Thyroid gland (tissue), 4 donors: ENCODE measurements around the gene ACAP1. TPM values are rescaled to one million over a fixed set of nuclear protein-coding genes. Genes with fewer than 3 reads are reported as not detected.

Experiments used
- DNase-seq, 2 donors: peaks; one replicate each; pipeline ENCODE4 v3.0.0-alpha.2; 2019
- H3K27ac ChIP-seq, 3 donors: fragments of 200-600 bp; sonication (generic); 1 replicate in 2 of 3; 2 replicates in 1 of 3; pipeline ENCODE4 v1.5.1; 2016 to 2019; ENCODE audit warnings: mild to moderate bottlenecking in 1 of 3, moderate library complexity in 1 of 3
- H3K27me3 ChIP-seq: fragments of 200-600 bp; sonication (generic); one replicate; pipeline ENCODE4 v1.5.1; 2019
- H3K36me3 ChIP-seq, 2 donors: fragments of 200-600 bp; sonication (generic); one replicate each; pipeline ENCODE4 v1.5.1; 2016 to 2019
- H3K4me1 ChIP-seq, 2 donors: fragments of 200-600 bp; sonication (generic); one replicate each; pipeline ENCODE4 v1.5.1; 2017 to 2019
- H3K4me3 ChIP-seq, 3 donors: fragments of 200-600 bp; sonication (generic); replicated peaks in 1 of 3; 1 replicate in 2 of 3; 2 replicates in 1 of 3; pipeline ENCODE4 v1.5.1; 2016; ENCODE audit warnings: mild to moderate bottlenecking in 1 of 3
- H3K9me3 ChIP-seq: fragments of 200-600 bp; sonication (generic); one replicate; pipeline ENCODE4 v1.5.1; 2017
- POLR2A ChIP-seq, 2 donors: fragments of 450-650 bp; IDR thresholded peaks; one replicate each; pipeline ENCODE4 v1.6.1; 2017; ENCODE audit warnings: antibody characterized with exemption in 2 of 2, mild to moderate bottlenecking in 2 of 2, moderate library complexity in 1 of 2
- WGBS, 2 donors: methylation state at CpG; one replicate each; pipeline ENCODE4 v1.1.5; 2017; 5-methylcytosine and 5-hydroxymethylcytosine counted together
- intact Hi-C: fragments of 100-400 bp; cut with DNase I; formaldehyde crosslinking; loops from one replicate; pipeline ENCODE4 v1.15.1; 2023
- total RNA-seq, 4 donors: library from RNA; depleted of rRNA; stranded (reverse); fragments of >200 nt; gene quantifications; one replicate each; pipeline ENCODE4 v1.2.3, GENCODE V29; 2016
- TF ChIP-seq, protein P1 (sequence below), 6 experiments: fragments of 200-600 bp in 3 of 6; fragments of 450-650 bp in 3 of 6; sonication (generic) in 3 of 6; IDR thresholded peaks; one replicate each; pipeline ENCODE4 v1.5.1; 2016 to 2019; ENCODE audit warnings: antibody characterized with exemption in 6 of 6, mild to moderate bottlenecking in 2 of 6, inconsistent platforms in 1 of 6, moderate library complexity in 1 of 6

The ACAP1 gene
- total RNA-seq, 4 donors from 2014 or later: 0.89 to 7.1 (median 3.8) TPM

DNA sequence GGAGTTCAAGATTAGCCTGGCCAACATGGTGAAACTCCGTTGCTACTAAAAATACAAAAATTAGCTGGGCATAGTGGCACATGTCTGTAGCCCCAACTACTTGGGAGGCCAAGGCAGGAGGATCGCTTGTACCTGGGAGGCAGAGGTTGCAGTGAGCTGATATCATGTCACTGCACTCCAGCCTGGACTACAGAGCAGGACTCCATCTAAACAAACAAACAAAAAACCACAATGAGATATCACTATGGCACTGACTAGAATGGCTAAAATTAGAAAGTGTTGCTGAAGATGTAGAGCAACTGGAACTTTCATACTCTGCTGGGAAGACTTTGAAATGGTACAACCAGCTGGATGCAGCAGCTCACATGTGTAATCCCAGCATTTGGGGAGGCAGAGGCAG lies 38.0 kb downstream of the ACAP1 start:
- no peak overlapping the region for H3K4me3 ChIP-seq
- H3K9me3 ChIP-seq: no peaks in the 10 kb centered on the region
- no peak for TF ChIP-seq POLR2A (IDR thresholded peaks at IDR 0.05)
- TF ChIP-seq, protein P1, sequence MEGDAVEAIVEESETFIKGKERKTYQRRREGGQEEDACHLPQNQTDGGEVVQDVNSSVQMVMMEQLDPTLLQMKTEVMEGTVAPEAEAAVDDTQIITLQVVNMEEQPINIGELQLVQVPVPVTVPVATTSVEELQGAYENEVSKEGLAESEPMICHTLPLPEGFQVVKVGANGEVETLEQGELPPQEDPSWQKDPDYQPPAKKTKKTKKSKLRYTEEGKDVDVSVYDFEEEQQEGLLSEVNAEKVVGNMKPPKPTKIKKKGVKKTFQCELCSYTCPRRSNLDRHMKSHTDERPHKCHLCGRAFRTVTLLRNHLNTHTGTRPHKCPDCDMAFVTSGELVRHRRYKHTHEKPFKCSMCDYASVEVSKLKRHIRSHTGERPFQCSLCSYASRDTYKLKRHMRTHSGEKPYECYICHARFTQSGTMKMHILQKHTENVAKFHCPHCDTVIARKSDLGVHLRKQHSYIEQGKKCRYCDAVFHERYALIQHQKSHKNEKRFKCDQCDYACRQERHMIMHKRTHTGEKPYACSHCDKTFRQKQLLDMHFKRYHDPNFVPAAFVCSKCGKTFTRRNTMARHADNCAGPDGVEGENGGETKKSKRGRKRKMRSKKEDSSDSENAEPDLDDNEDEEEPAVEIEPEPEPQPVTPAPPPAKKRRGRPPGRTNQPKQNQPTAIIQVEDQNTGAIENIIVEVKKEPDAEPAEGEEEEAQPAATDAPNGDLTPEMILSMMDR (IDR thresholded peaks at IDR 0.05): no peak
- no peaks in the 10 kb centered on the region for H3K4me1 ChIP-seq
- no peak for DNase-seq
- no peak overlapping the region for H3K27ac ChIP-seq
- H3K36me3 ChIP-seq: no peaks in the 10 kb centered on the region
- 89 to 92% methylated on average over 2 of the region's 2 CpGs for WGBS, 2 donors
- no peaks in the 10 kb centered on the region for H3K27me3 ChIP-seq
- intact Hi-C loops: no loop called here

DNA sequence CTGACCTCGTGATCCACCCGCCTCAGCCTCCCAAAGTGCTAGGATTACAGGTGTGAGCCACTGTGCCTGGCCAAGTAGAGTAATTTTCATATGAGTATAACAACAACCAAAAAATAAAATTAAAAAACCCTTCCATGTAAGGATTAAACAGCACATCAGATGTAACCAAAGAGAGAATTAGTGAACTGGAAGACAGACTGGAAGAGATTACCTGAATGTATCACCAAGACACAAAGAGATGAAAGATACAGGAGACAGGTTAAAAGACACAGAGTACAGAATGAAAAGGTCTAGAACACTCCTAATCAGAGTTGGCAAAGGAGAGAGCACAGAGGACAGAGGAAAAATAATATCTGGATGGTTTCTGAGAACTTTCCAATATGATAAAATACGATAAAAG lies 42.8 kb downstream of the ACAP1 start:
- no peaks in the 10 kb centered on the region for H3K9me3 ChIP-seq
- H3K4me3 ChIP-seq: no peak overlapping the region
- H3K27ac ChIP-seq: no peak overlapping the region
- peaks cover 15 to 23% of the 10 kb centered on the region in 2 donors for H3K4me1 ChIP-seq
- H3K36me3 ChIP-seq: no peaks in the 10 kb centered on the region
- 95 to 96% methylated on average over 3 of the region's 3 CpGs for WGBS, 2 donors
- intact Hi-C loops: no loop called here
- TF ChIP-seq POLR2A (IDR thresholded peaks at IDR 0.05): no peak
- TF ChIP-seq, protein P1 (IDR thresholded peaks at IDR 0.05): no peak
- no peaks in the 10 kb centered on the region for H3K27me3 ChIP-seq
- no peak for DNase-seq

GRCh38 chr17:7380321-7380720 lies 44.0 kb downstream of the ACAP1 start:
- no peaks in the 10 kb centered on the region for H3K36me3 ChIP-seq
- intact Hi-C loops: no loop called here
- H3K27ac ChIP-seq: peak overlapping the region in 1 of 3 donors; percentile 74
- H3K27me3 ChIP-seq: no peaks in the 10 kb centered on the region
- peaks cover 15 to 23% of the 10 kb centered on the region in 2 donors for H3K4me1 ChIP-seq
- 2 to 25% methylated on average over 3 to 7 of the region's 7 CpGs for WGBS, 2 donors
- DNase-seq: peak; percentile 81 to 85
- no peaks in the 10 kb centered on the region for H3K9me3 ChIP-seq
- no peak for TF ChIP-seq POLR2A (IDR thresholded peaks at IDR 0.05)
- H3K4me3 ChIP-seq: peak overlapping the region in 1 of 3 donors; percentile 72

- peak in 1 of 2 donors; percentile 79 for TF ChIP-seq POLR2A (IDR thresholded peaks at IDR 0.05)
- TF ChIP-seq, protein P1 (IDR thresholded peaks at IDR 0.05): no peak
- Histone ChIP-seq H3K4me1 (peaks cover 15 to 23% of the 10 kb centered on the region in 2 donors), H3K27ac (peak within 1 kb of the TSS in 2 of 3 donors; percentile 49 to 74), H3K4me3 (peak within 1 kb of the TSS; percentile 3 to 72 (median 6)), H3K36me3 (no peaks in the 10 kb centered on the region), H3K9me3 (no peaks in the 10 kb centered on the region), H3K27me3 (no peaks in the 10 kb centered on the region)
- 4 to 7% methylated on average over 33 to 47 of the region's 52 CpGs for WGBS, 2 donors
- peak; percentile 80 to 83 for DNase-seq
- intact Hi-C loops: no loop called here
Observed at GRCh38 chr17:7380855-7381683, 44.7 kb downstream of the ACAP1 start, which contains the start of gene TNK1. Gene TNK1 (plus strand): TSS chr17:7381089. CDS start chr17:7382927, 1,838 bp downstream.

- H3K36me3 ChIP-seq: no peaks in the 10 kb centered on the region
- DNase-seq: no peak
- no peak overlapping the region for H3K4me3 ChIP-seq
- no peaks in the 10 kb centered on the region for H3K27me3 ChIP-seq
- no peaks in the 10 kb centered on the region for H3K9me3 ChIP-seq
- intact Hi-C loops: no loop called here
- H3K27ac ChIP-seq: no peak overlapping the region
- no peak for TF ChIP-seq POLR2A (IDR thresholded peaks at IDR 0.05)
- TF ChIP-seq, protein P1 (IDR thresholded peaks at IDR 0.05): no peak
- WGBS, 2 donors: 93 to 94% methylated on average over 9 to 10 of the region's 10 CpGs
- H3K4me1 ChIP-seq: peaks cover 15 to 23% of the 10 kb centered on the region in 2 donors
Observed at GRCh38 chr17:7382901-7383300, 46.6 kb downstream of the ACAP1 start.
